GM12878 (cell line): ENCODE results near the gene DIMT1. TPM values are rescaled to one million over a fixed set of nuclear protein-coding genes. Genes with fewer than 3 reads are reported as not detected.
A peak's percentile ranks its signal among the peaks of the same experiment; 100 is the strongest.

Source experiments
- CREM ChIP-seq: IDR thresholded peaks from 2 replicates; pipeline ENCODE4 v1.6.1; 2014; ENCODE audit warnings: antibody characterized with exemption, low read depth
- GABPA ChIP-seq: IDR thresholded peaks from 2 replicates; pipeline ENCODE4 v1.6.1; 2014; ENCODE audit warnings: antibody characterized with exemption, low read depth, mild to moderate bottlenecking, inconsistent platforms
- HDAC2 ChIP-seq: fragments of 200-600 bp; sonication (generic); IDR thresholded peaks from 2 replicates; pipeline ENCODE4 v1.6.1; 2017
- LARP7 ChIP-seq: fragments of 450-650 bp; IDR thresholded peaks from 2 replicates; pipeline ENCODE4 v1.6.1; 2017; ENCODE audit warnings: mild to moderate bottlenecking
- MEF2B ChIP-seq: fragments of 450-650 bp; IDR thresholded peaks from 2 replicates; pipeline ENCODE4 v1.6.1; 2018; ENCODE audit warnings: mild to moderate bottlenecking, moderate library complexity; ENCODE audit not compliant: partially characterized antibody, poor library complexity, severe bottlenecking
- NBN ChIP-seq: fragments of 450-650 bp; IDR thresholded peaks from 2 replicates; pipeline ENCODE4 v1.6.1; 2016
- NFIC ChIP-seq: IDR thresholded peaks from 2 replicates; pipeline ENCODE4 v1.6.1; 2012; ENCODE audit warnings: low read depth, mild to moderate bottlenecking, inconsistent platforms, low read length, moderate library complexity
- POLR2A ChIP-seq: IDR thresholded peaks from 2 replicates; pipeline ENCODE4 v1.6.1; 2011; ENCODE audit warnings: low read depth, mild to moderate bottlenecking, low read length
- RAD21 ChIP-seq: IDR thresholded peaks from 2 replicates; pipeline ENCODE4 v1.6.1; 2011; ENCODE audit warnings: mild to moderate bottlenecking, low read depth, low read length, moderate library complexity; ENCODE audit not compliant: insufficient read depth
- SP1 ChIP-seq: IDR thresholded peaks from one replicate; pipeline ENCODE4 v1.6.1; 2011; ENCODE audit warnings: low read depth, low read length
- TAF1 ChIP-seq: IDR thresholded peaks from 2 replicates; pipeline ENCODE4 v1.6.1; 2011; ENCODE audit warnings: mild to moderate bottlenecking, low read depth, low read length, borderline replicate concordance
- TARDBP ChIP-seq: IDR thresholded peaks from 2 replicates; pipeline ENCODE4 v1.6.1; 2016; ENCODE audit warnings: borderline replicate concordance
- ZZZ3 ChIP-seq: IDR thresholded peaks from 2 replicates; pipeline ENCODE4 v1.6.1; 2011; ENCODE audit warnings: low read depth; ENCODE audit not compliant: control insufficient read depth, insufficient read length
- polyA plus RNA-seq, 11 experiments: library from polyadenylated mRNA; depleted of rRNA in 4 of 11; unstranded in 6 of 11; stranded (reverse) in 5 of 11; fragments of >200 nt; fragmentation: Nextera tagmentation in 4 of 11; fragmentation: Illumina TruSeq in 1 of 11; extraction: Ambion mirVana in 4 of 11; extraction: Trizol in 1 of 11; gene quantifications; 1 replicate in 1 of 11; 2 replicates in 10 of 11; pipeline versions ENCODE4 v1.2.1 to v1.2.3, GENCODE V29; 2011 to 2016; ENCODE audit warnings: inconsistent platforms in 2 of 11, missing spikeins in 2 of 11, low read depth in 1 of 11
- total RNA-seq, 4 experiments: library from RNA; depleted of rRNA in 3 of 4; stranded (reverse); fragments of >200 nt in 3 of 4; fragmentation: Illumina TruSeq in 1 of 4; extraction: Trizol in 1 of 4; gene quantifications; 2 replicates each; pipeline versions ENCODE4 v1.2.1 to v1.2.3, GENCODE V29; 2013 to 2021
- TF ChIP-seq, protein P1 (sequence below): fragments of 450-650 bp; IDR thresholded peaks from 2 replicates; pipeline ENCODE4 v1.6.1; 2017; ENCODE audit warnings: mild to moderate bottlenecking, moderate library complexity
- TF ChIP-seq, protein P2 (sequence below): fragments of 450-650 bp; IDR thresholded peaks from 2 replicates; pipeline ENCODE4 v1.6.1; 2017; ENCODE audit warnings: mild to moderate bottlenecking, moderate library complexity
- TF ChIP-seq, protein P3 (sequence below): fragments of 450-650 bp; IDR thresholded peaks from 2 replicates; pipeline ENCODE4 v1.6.1; 2017; ENCODE audit warnings: mild to moderate bottlenecking, low read depth, inconsistent platforms; ENCODE audit not compliant: poor library complexity, severe bottlenecking
- TF ChIP-seq, protein P4 (sequence below): IDR thresholded peaks from 2 replicates; pipeline ENCODE4 v1.6.1; 2011; ENCODE audit warnings: mild to moderate bottlenecking, low read depth, low read length, moderate library complexity; ENCODE audit not compliant: insufficient replicate concordance
- TF ChIP-seq, protein P5 (sequence below): IDR thresholded peaks from 2 replicates; pipeline ENCODE4 v1.6.1; 2011; ENCODE audit warnings: low read depth, low read length, improper control_type of control experiment, borderline replicate concordance

DIMT1 gene
- total and polyA plus RNA-seq, 10 of the 15 experiments (the other 5 are each of a cell fraction or from before 2014, with no cell fraction given) = 19.0 to 66.2 (median 31.6) TPM

DNA sequence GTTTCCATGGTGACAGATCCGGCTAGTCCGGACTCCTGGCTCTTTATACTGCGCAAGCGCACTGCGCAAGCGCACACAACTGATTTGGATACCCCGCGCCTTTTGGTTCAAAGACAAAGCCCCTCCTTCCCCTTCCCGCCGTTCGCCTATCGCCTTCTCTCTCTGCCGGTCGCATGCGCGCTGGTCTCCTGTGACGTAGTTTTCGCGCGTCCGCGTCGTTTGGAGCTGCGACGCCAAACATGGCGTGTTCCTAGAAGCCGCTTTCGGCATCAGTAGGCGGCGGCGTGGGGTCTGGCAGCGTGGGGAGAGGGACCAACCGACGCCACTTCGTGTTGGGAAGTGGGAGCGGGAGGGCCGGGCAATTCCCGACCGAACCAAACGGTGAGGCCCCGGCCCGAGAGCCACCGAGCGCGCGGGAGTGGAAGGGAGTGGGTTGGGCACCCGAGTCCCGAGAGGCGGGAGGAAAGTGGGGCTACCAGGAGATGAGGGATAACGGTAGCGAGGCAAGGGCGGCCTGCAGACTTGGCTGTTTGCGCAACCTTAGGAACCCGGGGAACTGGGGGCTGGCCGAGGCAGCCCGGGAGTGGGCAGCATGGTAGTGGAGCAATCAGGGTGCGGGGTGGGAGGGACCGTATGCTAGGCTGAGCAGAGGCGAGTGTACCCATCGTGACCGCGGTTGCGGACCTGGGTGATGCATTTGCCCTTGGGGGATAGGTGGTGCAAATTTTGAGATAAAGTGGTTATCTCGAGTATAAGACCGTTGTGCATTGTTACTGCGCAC, 9.0 kb upstream of the DIMT1 start, which contains the start of gene IPO11 (continued):
- TF ChIP-seq, protein P1, sequence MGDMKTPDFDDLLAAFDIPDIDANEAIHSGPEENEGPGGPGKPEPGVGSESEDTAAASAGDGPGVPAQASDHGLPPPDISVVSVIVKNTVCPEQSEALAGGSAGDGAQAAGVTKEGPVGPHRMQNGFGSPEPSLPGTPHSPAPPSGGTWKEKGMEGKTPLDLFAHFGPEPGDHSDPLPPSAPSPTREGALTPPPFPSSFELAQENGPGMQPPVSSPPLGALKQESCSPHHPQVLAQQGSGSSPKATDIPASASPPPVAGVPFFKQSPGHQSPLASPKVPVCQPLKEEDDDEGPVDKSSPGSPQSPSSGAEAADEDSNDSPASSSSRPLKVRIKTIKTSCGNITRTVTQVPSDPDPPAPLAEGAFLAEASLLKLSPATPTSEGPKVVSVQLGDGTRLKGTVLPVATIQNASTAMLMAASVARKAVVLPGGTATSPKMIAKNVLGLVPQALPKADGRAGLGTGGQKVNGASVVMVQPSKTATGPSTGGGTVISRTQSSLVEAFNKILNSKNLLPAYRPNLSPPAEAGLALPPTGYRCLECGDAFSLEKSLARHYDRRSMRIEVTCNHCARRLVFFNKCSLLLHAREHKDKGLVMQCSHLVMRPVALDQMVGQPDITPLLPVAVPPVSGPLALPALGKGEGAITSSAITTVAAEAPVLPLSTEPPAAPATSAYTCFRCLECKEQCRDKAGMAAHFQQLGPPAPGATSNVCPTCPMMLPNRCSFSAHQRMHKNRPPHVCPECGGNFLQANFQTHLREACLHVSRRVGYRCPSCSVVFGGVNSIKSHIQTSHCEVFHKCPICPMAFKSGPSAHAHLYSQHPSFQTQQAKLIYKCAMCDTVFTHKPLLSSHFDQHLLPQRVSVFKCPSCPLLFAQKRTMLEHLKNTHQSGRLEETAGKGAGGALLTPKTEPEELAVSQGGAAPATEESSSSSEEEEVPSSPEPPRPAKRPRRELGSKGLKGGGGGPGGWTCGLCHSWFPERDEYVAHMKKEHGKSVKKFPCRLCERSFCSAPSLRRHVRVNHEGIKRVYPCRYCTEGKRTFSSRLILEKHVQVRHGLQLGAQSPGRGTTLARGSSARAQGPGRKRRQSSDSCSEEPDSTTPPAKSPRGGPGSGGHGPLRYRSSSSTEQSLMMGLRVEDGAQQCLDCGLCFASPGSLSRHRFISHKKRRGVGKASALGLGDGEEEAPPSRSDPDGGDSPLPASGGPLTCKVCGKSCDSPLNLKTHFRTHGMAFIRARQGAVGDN = peak; percentile 18; the same call in 1 of the 2 replicates
- TF ChIP-seq SP1 = peak; percentile 82
- peak; percentile 99 for TF ChIP-seq NBN
- TF ChIP-seq TAF1 = peak; percentile 83
- no peak for TF ChIP-seq GABPA
- TF ChIP-seq CREM = peak; percentile 100
- no peak for TF ChIP-seq ZZZ3
- TF ChIP-seq, protein P2, sequence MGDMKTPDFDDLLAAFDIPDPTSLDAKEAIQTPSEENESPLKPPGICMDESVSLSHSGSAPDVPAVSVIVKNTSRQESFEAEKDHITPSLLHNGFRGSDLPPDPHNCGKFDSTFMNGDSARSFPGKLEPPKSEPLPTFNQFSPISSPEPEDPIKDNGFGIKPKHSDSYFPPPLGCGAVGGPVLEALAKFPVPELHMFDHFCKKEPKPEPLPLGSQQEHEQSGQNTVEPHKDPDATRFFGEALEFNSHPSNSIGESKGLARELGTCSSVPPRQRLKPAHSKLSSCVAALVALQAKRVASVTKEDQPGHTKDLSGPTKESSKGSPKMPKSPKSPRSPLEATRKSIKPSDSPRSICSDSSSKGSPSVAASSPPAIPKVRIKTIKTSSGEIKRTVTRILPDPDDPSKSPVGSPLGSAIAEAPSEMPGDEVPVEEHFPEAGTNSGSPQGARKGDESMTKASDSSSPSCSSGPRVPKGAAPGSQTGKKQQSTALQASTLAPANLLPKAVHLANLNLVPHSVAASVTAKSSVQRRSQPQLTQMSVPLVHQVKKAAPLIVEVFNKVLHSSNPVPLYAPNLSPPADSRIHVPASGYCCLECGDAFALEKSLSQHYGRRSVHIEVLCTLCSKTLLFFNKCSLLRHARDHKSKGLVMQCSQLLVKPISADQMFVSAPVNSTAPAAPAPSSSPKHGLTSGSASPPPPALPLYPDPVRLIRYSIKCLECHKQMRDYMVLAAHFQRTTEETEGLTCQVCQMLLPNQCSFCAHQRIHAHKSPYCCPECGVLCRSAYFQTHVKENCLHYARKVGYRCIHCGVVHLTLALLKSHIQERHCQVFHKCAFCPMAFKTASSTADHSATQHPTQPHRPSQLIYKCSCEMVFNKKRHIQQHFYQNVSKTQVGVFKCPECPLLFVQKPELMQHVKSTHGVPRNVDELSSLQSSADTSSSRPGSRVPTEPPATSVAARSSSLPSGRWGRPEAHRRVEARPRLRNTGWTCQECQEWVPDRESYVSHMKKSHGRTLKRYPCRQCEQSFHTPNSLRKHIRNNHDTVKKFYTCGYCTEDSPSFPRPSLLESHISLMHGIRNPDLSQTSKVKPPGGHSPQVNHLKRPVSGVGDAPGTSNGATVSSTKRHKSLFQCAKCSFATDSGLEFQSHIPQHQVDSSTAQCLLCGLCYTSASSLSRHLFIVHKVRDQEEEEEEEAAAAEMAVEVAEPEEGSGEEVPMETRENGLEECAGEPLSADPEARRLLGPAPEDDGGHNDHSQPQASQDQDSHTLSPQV = no peak
- TF ChIP-seq, protein P3, sequence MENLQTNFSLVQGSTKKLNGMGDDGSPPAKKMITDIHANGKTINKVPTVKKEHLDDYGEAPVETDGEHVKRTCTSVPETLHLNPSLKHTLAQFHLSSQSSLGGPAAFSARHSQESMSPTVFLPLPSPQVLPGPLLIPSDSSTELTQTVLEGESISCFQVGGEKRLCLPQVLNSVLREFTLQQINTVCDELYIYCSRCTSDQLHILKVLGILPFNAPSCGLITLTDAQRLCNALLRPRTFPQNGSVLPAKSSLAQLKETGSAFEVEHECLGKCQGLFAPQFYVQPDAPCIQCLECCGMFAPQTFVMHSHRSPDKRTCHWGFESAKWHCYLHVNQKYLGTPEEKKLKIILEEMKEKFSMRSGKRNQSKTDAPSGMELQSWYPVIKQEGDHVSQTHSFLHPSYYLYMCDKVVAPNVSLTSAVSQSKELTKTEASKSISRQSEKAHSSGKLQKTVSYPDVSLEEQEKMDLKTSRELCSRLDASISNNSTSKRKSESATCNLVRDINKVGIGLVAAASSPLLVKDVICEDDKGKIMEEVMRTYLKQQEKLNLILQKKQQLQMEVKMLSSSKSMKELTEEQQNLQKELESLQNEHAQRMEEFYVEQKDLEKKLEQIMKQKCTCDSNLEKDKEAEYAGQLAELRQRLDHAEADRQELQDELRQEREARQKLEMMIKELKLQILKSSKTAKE = peak; percentile 14
- TF ChIP-seq, protein P4, sequence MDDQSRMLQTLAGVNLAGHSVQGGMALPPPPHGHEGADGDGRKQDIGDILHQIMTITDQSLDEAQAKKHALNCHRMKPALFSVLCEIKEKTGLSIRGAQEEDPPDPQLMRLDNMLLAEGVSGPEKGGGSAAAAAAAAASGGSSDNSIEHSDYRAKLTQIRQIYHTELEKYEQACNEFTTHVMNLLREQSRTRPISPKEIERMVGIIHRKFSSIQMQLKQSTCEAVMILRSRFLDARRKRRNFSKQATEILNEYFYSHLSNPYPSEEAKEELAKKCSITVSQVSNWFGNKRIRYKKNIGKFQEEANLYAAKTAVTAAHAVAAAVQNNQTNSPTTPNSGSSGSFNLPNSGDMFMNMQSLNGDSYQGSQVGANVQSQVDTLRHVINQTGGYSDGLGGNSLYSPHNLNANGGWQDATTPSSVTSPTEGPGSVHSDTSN = no peak
- peak; percentile 79; the same call in 1 of the 2 replicates for TF ChIP-seq HDAC2
- TF ChIP-seq, protein P5, sequence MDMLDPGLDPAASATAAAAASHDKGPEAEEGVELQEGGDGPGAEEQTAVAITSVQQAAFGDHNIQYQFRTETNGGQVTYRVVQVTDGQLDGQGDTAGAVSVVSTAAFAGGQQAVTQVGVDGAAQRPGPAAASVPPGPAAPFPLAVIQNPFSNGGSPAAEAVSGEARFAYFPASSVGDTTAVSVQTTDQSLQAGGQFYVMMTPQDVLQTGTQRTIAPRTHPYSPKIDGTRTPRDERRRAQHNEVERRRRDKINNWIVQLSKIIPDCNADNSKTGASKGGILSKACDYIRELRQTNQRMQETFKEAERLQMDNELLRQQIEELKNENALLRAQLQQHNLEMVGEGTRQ = no peak
- TF ChIP-seq TARDBP = peak; percentile 56; the same call in 1 of the 2 replicates
- TF ChIP-seq LARP7 = peak; percentile 56; the same call in 1 of the 2 replicates
- peak; percentile 42 for TF ChIP-seq MEF2B
- TF ChIP-seq NFIC = no peak
- no peak for TF ChIP-seq RAD21
- peak; percentile 98 for TF ChIP-seq POLR2A
